NAMALWA (cell line): Measurements from ENCODE around the gene MTIF3.
A peak's percentile ranks its signal among the peaks of the same experiment; 100 is the strongest.

Experiments used
- DNase-seq: peaks from one replicate; pipeline ENCODE4 v3.0.0-alpha.2; 2015; ENCODE audit warnings: low spot score

MTIF3 gene

DNA sequence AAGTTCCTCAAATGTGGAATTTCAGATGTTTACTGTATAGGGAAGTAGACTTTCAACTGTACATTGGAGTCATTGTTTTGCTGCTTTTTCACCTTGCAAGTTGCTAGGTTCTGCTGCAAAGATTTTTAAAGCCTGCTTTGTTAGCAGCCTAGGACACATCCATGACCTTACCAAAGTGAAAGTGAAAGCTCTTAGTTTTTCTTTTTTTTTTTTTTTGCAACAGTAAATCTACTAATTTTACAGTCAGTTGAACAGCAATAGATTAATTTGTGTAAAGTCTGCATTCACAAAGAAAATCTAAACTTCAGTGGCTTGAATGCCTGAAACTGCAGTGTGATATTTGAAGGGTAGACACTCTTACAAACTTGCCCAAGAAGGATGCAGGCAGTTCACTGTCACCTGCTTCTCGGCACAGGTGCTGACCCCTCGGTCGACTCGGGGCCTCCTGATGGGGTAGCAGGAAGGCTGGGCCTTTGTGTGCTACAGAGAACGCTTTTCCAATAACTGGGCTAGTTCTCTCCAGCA lies 5.0 kb upstream of the MTIF3 start:
- peak; percentile 26 for DNase-seq

DNA sequence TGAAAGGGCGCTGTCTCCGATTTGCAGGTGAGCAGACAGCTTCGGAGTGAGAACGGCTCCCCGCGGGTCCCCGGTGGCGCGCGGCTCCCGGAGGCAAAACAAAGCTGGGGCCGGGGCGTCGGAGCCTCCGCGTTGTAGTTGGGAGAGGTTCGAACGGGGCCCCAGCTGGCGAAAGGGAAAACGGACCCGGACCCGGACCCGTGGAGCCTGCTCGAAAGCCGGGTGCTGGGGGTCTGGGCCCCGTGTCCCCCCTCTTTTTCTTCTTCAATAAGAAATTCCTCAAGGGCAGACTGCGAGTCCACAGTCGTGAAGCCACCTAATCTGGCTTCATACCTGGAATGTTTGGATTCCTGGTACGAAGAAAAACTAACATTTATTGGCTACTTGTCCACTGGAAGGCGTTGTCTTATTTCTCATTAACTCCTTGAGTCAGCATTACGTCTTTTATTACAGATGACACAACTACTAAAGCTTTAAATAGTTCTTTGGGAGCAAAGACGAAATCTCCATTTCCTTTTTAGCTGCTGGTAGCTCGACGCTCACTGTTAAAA lies 632 bp upstream of the MTIF3 start:
- DNase-seq = peak; percentile 29

DNA sequence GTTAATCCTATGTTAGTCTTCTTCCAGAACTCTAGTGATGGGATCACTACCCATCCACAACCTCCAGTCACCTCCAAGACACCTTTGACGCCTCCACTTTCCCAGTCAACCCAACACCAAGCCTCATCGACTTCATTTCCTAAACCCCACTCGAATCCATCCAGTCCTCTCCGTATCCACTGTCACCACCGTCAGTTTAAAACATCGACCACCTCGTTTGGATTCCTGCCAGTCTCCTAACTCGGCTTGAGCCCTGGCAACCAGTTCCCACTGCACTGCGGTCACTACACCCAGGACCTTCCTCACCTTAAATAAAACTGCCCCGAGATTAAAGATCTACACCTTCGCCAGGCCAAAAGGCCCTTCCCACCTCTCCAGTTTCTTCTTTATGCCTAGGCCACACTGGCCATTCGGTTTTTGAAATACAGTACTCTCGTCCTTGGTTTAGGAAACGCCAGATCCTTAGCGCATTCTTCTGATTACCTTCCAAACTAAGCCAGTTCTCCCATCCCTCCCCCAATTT lies 1.2 kb downstream of the MTIF3 start:
- no peak for DNase-seq

DNA sequence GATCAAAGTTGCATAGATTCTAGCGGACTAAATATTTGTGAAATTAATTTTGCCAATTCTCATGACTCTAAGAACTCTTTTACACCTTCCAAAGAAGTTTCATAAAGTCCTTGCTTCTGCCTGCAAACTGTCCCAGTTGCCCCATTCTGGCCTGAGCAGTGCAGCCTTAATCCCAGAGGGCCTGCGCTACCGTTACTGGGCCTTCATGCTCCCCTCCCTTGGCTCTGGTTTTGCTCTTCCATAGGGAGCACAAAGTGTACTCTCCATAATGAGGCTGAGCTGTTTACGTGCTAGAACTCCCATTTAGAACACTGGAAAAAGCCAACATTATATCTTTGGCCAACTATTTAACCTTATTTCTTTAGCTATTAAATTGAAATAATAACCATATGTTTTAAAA lies 2.1 kb downstream of the MTIF3 start:
- DNase-seq = no peak

DNA sequence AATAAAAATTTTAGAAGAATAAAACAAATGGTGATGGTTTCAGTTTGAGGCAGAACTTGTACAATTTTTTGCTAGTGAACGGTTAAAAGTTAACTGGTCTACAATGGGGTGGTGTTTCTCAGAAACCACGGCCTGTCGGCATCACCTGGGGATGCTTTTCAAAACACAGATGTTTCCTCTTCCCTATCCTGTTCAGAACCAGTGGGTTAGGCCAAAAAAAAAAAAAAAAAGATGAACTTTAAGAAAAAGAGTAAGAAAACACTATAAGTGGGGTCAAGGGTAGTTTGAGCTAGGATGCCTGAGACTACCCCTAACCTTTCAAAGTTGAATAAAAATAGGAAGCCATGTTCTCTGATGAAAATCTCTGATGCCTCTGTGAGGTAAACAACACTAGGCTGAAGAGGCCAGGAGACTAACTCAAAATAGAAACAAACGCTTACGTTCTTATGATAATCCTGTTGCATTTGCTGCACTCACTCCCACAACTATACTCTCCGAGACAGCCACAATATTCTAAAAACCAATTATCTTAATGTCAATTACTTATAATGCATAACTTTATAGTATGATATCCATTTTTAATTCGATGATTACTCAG lies 3.3 kb downstream of the MTIF3 start:
- peak; percentile 53 for DNase-seq

DNA sequence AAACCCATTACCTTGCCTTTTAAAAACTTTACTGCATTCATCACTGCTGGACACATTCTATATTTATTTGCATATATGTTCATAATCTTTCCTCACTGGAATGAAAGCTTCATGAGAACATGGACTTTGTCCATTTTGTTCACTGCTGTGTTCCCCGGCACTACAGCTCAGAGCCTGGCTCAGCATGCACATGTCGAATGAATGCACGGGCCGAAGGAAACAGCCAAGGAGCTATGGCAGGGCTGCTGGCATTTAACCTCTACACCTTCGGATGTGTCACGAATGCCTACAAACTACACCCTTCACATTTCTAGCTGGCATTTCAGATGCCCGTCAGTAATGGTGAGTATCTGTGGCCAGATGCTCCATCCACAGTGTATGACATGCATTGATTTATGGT lies 7.6 kb downstream of the MTIF3 start:
- DNase-seq = no peak

DNA sequence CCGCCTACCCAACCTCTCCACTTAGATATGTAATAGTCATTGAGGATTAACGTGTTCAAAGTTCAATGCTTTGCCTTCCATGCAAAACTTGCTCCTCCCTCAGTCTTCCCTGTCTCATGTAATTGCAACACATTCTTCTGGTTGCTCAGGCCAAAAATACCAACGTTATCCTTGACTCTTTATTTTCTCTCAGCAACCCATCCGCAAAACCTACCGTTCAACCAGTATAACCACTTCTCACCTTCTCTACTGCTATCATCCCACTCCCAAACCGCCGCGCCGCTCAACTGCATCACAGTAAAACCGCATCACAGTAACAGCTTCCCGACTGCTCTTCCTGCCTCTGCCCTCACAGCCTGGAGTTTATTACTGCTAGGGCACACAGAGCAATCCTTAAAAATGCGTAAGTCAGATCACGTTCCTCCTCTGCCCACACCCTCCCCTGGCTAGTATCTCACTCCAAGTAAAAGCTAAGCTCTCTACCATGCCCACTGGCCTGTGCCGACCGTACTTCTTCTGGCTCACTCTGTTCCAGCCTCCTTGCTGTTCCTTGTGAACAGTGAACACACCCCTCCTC lies 8.2 kb downstream of the MTIF3 start:
- DNase-seq = no peak

DNA sequence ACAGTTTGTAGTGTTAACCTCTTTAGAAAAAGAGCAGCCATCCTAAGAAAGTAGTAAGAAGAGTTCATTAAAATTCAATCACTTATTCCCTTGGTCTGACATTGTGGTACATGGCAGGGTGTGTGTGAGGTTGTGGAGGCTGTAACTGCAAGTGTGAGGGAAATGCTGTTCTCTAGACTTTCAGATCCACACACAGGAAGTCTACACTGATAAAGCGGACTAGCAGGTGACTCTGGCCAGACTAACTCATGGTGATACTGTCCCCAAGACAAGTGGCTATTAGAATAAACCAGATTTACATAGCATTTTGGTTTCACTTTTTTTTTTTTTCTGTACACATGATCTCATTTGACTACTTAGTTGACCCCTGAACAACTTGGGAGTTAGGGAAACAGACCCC lies 10.0 kb downstream of the MTIF3 start:
- DNase-seq = no peak

DNA sequence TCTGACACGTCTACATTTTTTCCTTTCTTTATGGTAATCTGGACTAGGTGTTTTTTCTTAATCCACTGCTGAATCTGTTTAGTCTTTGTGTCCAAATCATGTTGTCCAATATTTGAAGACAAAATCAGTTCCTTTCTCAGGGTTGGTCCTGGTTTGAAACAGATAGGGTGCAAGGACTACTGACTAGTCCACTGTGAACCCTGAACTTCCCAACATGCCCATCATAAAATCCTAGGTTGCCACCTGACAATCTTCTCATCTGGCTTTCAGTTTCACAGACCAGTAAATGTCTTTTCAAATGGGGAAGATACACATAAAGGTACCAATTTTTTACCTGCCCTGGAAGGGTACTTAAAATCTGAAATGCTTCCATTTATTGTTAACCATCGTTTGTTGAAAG lies 13.2 kb downstream of the MTIF3 start:
- no peak for DNase-seq

DNA sequence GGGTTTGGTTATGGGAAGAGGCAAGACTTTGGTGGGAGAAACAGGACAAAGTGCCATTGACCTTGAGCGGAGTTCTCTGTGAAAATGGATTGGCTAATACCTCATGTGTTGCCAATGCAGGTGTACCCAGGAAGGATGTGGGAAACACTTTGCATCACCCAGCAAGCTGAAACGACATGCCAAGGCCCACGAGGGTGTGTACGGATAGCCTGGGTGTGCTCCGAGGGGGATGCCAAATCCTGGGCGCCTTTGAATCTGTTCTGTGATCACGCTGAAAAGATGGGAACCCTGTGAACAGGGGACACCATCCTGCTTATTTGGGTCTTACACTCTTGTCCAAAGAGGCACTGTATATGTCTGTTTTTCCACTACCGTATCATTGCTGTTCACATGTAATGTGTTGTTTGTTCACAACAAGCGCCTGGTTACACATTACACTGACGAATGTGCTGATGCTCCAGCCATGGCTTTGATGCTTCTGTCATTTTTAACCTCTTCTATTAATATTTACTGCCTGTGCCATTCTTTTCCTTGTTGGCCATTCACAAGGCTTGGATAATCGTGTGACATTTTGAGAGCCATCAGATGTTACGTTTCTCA lies 17.7 kb downstream of the MTIF3 start:
- no peak for DNase-seq

DNA sequence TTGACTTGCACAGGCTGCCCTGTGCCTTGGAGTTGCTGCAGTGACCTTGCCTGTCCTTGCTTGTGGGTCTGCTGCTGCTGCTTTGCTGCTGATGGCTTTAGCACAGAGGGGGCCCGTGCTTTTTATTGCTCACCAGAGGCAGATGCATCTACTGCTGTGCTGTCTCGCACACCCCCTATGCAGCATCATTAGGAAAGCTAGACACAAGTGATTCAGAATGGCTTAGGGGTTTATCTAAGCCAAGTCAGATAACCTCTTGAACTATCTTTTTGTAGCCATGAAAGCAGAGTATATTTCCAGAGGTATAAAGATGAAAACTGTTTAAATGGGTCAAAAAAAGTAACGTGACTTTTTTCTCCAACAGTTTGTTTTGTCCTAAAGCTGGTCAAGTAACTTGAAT lies 18.2 kb downstream of the MTIF3 start:
- DNase-seq = no peak

DNA sequence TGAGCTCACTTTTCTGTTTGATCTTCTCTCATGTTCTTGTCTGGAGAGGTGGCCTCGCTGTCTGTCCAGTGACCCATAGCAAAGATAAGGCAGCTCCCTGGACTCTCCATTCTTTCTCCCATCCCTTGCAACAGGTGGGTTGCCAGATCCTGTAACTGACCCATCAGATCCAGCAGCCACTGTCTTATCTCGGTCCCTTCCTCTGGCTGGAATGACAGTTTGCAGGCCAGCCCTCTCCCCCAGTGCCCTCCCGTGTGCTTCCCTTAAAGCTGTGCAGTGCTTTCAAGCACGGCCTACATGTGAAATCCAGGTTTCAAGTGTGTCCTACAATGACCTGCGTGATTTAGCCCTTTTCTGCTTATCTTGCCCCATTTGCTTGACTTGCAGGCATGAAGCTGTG lies 22.2 kb downstream of the MTIF3 start:
- no peak for DNase-seq

DNA sequence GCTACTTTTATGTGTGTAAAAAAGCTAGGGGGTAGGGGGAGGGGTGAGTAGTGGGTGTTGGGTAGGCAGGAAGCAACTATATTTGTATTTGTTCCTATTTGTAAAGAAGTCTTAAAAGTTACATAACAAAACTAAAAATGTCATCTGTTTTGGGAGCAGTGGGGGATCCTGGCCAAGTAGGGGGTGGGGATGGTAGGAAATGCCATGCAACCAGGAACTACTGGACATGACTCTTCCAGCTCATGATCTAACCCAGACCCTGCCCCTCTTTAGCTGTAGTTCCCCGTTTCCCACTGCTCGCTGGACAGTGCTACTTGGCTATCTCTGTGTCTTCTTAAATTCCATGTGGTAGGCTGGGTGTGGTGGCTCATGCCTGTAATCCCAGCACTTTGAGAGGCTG lies 22.7 kb downstream of the MTIF3 start:
- no peak for DNase-seq

DNA sequence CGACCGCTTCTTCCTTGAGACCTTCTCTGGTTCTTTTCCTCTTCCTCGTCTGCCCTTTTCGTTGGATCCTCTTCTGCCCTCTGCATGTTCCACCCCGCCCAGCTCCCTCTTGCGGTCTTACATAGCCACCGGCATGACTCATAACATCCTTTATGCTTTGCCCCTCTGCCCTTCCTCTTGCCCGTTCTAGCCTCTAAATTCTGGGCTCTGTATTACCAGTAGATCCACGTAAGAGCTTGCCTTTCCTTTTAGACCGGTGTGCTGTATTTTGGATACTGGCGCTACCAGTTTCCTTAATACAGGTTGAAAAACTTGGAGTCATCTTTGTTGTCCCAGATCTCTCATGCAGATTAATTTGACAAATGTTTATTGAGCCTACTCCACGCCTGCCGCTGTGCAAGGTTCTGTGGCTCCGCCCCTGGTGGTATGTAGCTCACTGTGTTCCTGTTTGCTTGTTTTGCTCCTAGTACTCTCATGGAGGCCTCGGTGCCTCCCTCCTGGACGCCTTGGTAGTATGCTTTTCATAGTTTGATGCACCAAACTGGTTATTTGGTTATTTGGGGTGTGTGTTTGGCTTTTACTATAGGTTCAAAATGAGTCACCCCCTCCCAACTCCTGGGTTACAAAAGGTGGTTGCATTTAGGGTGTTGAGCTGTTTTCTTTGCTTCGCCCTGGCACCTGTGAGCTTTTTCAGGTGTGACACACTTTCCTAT lies 24.3 kb downstream of the MTIF3 start:
- DNase-seq = peak; percentile 92

DNA sequence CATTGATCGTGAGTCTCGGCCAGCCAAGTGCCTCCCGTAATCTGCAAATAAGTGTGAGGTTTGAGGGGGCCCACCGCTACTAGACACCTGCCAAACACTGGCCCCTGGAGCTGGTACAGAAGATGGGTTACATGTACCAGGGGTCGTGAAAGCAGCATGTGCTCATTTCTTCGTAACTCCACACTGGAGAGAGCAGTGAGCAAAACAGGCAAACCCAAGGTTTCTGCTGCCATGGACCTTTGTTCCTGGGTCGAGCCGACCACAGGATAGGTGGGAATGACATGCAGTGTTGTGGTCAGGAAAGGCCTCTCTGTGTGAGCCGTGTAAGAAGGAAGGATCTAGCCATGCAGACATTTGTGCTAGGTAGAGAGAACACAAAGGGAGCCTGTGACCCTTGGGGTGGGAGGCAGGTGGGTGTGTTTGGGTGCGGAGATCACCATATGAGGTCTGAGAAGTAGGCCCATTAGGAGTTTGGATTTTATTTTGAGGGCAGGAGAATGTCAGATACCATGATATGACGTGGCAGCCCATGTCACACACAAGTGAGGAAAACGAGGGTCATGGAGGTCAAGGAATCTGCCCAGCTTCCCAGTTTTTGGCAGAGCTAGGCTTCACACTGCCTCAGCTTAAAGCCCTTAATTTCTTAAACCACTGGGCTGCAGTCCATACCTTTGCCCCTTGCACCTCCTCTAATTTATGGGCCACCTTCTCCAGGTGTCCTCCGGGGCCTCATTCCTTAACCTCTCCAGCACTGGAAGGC lies 25.0 kb downstream of the MTIF3 start:
- DNase-seq = peak; percentile 54

DNA sequence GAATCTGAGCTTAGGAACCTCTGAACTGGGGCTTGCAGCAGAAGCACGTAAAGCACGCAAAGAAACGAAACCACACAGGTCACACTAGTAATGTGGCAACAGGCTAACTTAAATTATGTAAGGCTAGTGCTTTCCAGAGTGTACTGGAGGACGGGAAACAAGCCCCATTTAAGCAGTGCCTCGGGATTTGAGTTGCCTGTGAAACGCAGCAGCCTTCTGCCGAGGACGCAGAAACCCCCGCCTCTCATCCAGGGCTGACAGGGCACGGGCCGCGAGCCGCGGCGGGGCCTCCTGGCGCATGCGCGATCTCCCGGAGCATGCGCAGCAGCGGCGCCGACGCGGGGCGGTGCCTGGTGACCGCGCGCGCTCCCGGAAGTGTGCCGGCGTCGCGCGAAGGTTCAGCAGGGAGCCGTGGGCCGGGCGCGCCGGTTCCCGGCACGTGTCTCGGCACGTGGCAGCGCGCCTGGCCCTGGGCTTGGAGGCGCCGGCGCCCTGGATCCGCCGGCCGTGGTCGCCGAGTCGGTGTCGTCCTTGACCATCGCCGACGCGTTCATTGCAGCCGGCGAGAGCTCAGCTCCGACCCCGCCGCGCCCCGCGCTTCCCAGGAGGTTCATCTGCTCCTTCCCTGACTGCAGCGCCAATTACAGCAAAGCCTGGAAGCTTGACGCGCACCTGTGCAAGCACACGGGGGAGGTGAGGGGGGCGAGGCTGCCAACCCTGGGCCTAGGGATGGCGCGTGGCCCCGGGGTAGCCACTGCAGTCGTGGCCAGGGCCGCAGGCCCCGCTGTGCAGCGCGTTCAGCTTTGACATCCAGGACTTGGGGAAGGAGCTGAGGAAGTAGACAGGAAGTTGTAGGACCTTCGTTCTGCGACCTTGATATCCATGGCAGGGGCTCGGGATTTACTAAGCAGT lies 25.9 kb downstream of the MTIF3 start, which contains the start of gene GTF3A:
Gene GTF3A (plus strand): TSS at position 374 of the 912 bp plus-strand sequence.
- DNase-seq = peak; percentile 92

DNA sequence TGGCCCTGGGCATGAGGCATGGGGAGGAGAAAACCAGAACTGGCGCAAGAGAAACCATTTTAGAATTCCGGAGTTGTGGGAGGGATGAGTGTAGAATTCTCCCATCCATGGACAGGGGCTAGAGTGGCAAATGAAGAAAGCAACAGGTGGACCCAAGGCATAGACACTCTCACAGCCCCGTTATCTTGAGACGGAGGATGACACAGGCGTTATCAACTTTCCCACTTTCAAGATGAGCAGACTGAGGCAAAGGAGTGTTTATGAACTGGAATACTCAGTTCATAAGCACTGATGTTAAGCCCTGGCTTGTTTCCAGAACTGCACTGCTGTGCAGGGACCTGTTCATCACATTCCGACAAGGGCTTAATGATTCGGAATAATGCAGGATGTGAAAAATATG lies 27.0 kb downstream of the MTIF3 start:
- DNase-seq = no peak

DNA sequence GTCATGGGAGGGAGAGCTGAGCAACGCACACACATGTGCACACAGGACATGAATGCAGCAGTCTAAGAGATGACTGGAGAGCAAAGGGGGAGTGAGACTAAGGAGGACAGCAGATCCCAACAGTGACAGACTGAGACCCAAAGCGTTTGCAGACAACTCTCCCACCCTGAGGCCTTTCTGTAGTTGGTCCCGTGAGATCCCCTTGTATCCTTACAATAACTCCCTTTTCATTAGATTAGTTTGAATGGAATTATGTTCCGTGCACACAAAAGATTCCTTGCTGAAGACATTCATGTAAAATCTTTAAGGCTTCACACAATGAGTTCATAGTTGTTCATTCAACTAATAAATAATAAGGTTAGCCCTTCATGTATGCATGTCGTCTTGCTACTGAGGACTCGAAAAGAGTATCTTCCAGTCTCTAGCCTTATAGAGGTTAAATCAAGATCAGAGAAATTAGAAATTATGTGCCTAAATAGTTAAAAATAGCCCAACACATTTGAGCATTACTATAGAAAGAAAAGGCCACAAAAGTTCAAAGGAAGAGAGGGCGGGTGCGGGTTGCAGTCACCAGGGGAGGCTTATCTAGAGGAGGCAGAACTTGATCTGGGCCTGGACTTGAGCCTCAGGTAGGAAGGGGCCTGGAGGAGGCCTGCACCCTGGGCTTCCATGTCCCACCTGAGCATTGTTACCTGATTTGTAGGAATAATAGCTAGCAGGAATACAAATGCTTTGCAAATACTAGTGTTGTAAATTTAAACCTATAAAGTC lies 29.1 kb downstream of the MTIF3 start:
- DNase-seq = no peak

DNA sequence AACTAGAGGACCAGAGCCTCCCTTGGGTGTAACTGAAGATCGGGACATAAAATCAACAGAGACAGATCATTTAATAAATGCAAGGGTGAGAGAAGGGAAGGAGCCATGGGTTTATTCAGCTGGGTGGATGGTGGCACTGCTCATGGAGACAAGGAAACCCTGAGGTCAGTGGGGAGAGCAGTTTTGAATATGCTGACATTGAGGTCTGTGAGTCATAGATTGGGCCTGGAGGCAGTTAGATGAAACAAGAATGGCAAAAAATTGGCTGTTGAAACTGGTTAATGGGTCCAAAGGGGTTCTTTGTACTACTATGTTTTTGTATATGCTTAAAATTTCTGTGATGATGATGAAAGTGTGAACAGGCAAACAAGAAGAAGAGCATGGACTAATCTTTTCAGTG lies 31.0 kb downstream of the MTIF3 start:
- no peak for DNase-seq

DNA sequence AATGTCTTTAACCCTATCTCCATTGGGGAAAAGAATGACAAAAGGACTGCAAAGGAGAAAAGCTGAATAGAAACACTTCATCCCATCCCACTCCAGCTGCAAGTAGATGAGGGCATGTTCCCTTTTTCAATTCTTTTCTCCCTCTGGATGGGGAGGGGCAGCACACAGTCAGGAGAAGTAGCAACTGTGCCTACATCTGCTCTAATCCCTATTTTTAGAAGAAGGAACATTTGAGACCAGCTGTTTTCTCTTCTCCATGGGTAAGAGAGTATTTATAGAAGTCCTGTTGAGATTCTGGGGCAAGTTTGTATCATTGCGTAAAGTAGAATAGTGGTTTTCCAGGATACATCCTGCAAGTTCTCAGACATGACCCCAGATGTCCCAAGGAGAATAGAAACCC lies 35.2 kb downstream of the MTIF3 start:
- no peak for DNase-seq
